ENCODE data around the gene INO80. TPM values are rescaled to one million over a fixed set of nuclear protein-coding genes. Genes with fewer than 3 reads are reported as not detected.

INO80 gene
- polyA plus RNA-seq, 1 donor from 2014 or later = 7.4 TPM

GRCh38 chr15:40952901-40953712 lies 163.0 kb downstream of the INO80 start, which contains the start of gene CHAC1:
CHAC1 (plus strand) TSS chr15:40953471; CDS start chr15:40953584, 113 bp downstream.
- peaks cover 0 to 2% (median 0%) of the 10 kb centered on the region in 3 donors for H3K9me3 Mint-ChIP-seq
- peak within 1 kb of the TSS; percentile 74 to 90 (median 84) for H3K27ac Mint-ChIP-seq
- H3K36me3 Mint-ChIP-seq = peaks cover 2% of the 10 kb centered on the region
- peaks cover 4 to 12% (median 6%) of the 10 kb centered on the region in 3 donors for H3K4me1 Mint-ChIP-seq
- H3K27me3 Mint-ChIP-seq = peaks cover 5% of the 10 kb centered on the region
- peak within 1 kb of the TSS; percentile 92 to 96 (median 94) for H3K4me3 Mint-ChIP-seq

- Mint-ChIP-seq H3K4me3 (peak overlapping the region; percentile 92 to 96 (median 94)), H3K4me1 (peaks cover 4 to 12% (median 6%) of the 10 kb centered on the region in 3 donors), H3K27me3 (peaks cover 6% of the 10 kb centered on the region), H3K27ac (peak overlapping the region in 1 of 3 donors; percentile 90), H3K36me3 (peaks cover 2% of the 10 kb centered on the region), H3K9me3 (peaks cover 0 to 2% (median 0%) of the 10 kb centered on the region in 3 donors)
These were observed 163.7 kb downstream of the INO80 start for GRCh38 chr15:40952301-40952900.

GRCh38 chr15:40951764-40952163 lies 164.3 kb downstream of the INO80 start:
- Mint-ChIP-seq H3K9me3 (peaks cover 0 to 2% (median 0%) of the 10 kb centered on the region in 3 donors), H3K27ac (no peak overlapping the region)

GRCh38 chr15:40949756-40950207 lies 166.3 kb downstream of the INO80 start:
- Mint-ChIP-seq H3K27me3 (peaks cover 10% of the 10 kb centered on the region), H3K9me3 (peaks cover 0 to 2% (median 0%) of the 10 kb centered on the region in 3 donors), H3K4me1 (peaks cover 4 to 17% (median 12%) of the 10 kb centered on the region in 3 donors), H3K36me3 (peaks cover 2% of the 10 kb centered on the region), H3K4me3 (peak overlapping the region in 1 of 4 donors; percentile 19), H3K27ac (no peak overlapping the region)

More at GRCh38 chr15:40951764-40952163, 164.3 kb downstream of the INO80 start:
- H3K4me1 Mint-ChIP-seq = peaks cover 4 to 12% (median 6%) of the 10 kb centered on the region in 3 donors
- H3K27me3 Mint-ChIP-seq = peaks cover 6% of the 10 kb centered on the region
- H3K4me3 Mint-ChIP-seq = peak overlapping the region; percentile 60 to 96 (median 80)
- H3K36me3 Mint-ChIP-seq = peaks cover 2% of the 10 kb centered on the region

- Mint-ChIP-seq H3K4me3 (peak overlapping the region in 1 of 4 donors; percentile 28), H3K9me3 (peaks cover 0 to 2% (median 0%) of the 10 kb centered on the region in 3 donors)
These were observed 167.2 kb downstream of the INO80 start for GRCh38 chr15:40948706-40949473.

GRCh38 chr15:40944510-40945296 lies 171.4 kb downstream of the INO80 start:
- H3K36me3 Mint-ChIP-seq = no peaks in the 10 kb centered on the region
- no peak overlapping the region for H3K27ac Mint-ChIP-seq
- H3K4me1 Mint-ChIP-seq = peaks cover 4 to 24% (median 5%) of the 10 kb centered on the region in 3 donors
- H3K27me3 Mint-ChIP-seq = peaks cover 13% of the 10 kb centered on the region
- H3K4me3 Mint-ChIP-seq = peak overlapping the region in 2 of 4 donors; percentile 21 to 35
- H3K9me3 Mint-ChIP-seq = no peaks in the 10 kb centered on the region

More at GRCh38 chr15:40948706-40949473, 167.2 kb downstream of the INO80 start:
- H3K4me1 Mint-ChIP-seq = peaks cover 4 to 14% (median 12%) of the 10 kb centered on the region in 3 donors
- peaks cover 2% of the 10 kb centered on the region for H3K36me3 Mint-ChIP-seq
- H3K27me3 Mint-ChIP-seq = peaks cover 10% of the 10 kb centered on the region
- H3K27ac Mint-ChIP-seq = no peak overlapping the region

- no peaks in the 10 kb centered on the region for H3K36me3 Mint-ChIP-seq
- H3K4me3 Mint-ChIP-seq = peak overlapping the region in 1 of 4 donors; percentile 75
- H3K27me3 Mint-ChIP-seq = peaks cover 8% of the 10 kb centered on the region
- H3K4me1 Mint-ChIP-seq = peaks cover 4 to 24% (median 5%) of the 10 kb centered on the region in 3 donors
- no peaks in the 10 kb centered on the region for H3K9me3 Mint-ChIP-seq
- no peak overlapping the region for H3K27ac Mint-ChIP-seq
These were observed 172.2 kb downstream of the INO80 start for GRCh38 chr15:40943764-40944365.

GRCh38 chr15:40942878-40943277 lies 173.2 kb downstream of the INO80 start:
- Mint-ChIP-seq H3K4me3 (peak overlapping the region; percentile 75 to 91 (median 82)), H3K27ac (no peak overlapping the region), H3K36me3 (no peaks in the 10 kb centered on the region)

GRCh38 chr15:40942337-40942854 lies 173.7 kb downstream of the INO80 start:
- Mint-ChIP-seq H3K4me3 (peak overlapping the region; percentile 75 to 91 (median 82)), H3K27ac (peak overlapping the region in 1 of 3 donors; percentile 87), H3K27me3 (peaks cover 6% of the 10 kb centered on the region), H3K4me1 (peaks cover 5 to 24% (median 7%) of the 10 kb centered on the region in 3 donors), H3K9me3 (no peaks in the 10 kb centered on the region), H3K36me3 (no peaks in the 10 kb centered on the region)

More at GRCh38 chr15:40942878-40943277, 173.2 kb downstream of the INO80 start:
- H3K9me3 Mint-ChIP-seq = no peaks in the 10 kb centered on the region
- H3K4me1 Mint-ChIP-seq = peaks cover 5 to 24% (median 7%) of the 10 kb centered on the region in 3 donors
- peaks cover 6% of the 10 kb centered on the region for H3K27me3 Mint-ChIP-seq

GRCh38 chr15:40941528-40942336 lies 174.3 kb downstream of the INO80 start:
- H3K36me3 Mint-ChIP-seq = no peaks in the 10 kb centered on the region
- peaks cover 6% of the 10 kb centered on the region for H3K27me3 Mint-ChIP-seq
- H3K4me3 Mint-ChIP-seq = peak overlapping the region; percentile 75 to 91 (median 82)
- H3K4me1 Mint-ChIP-seq = peaks cover 7 to 28% (median 10%) of the 10 kb centered on the region in 3 donors
- H3K9me3 Mint-ChIP-seq = no peaks in the 10 kb centered on the region
- H3K27ac Mint-ChIP-seq = peak overlapping the region in 1 of 3 donors; percentile 87

GRCh38 chr15:40941068-40941527 lies 175.0 kb downstream of the INO80 start:
- Mint-ChIP-seq H3K4me3 (peak overlapping the region; percentile 70 to 89 (median 74)), H3K27ac (peak overlapping the region in 2 of 3 donors; percentile 49 to 67), H3K27me3 (peaks cover 5% of the 10 kb centered on the region), H3K36me3 (no peaks in the 10 kb centered on the region), H3K4me1 (peaks cover 7 to 27% (median 8%) of the 10 kb centered on the region in 3 donors), H3K9me3 (no peaks in the 10 kb centered on the region)

- Mint-ChIP-seq H3K9me3 (no peaks in the 10 kb centered on the region), H3K4me3 (peak overlapping the region; percentile 44 to 74 (median 62)), H3K4me1 (peaks cover 4 to 24% (median 7%) of the 10 kb centered on the region in 3 donors), H3K27ac (peak overlapping the region; percentile 44 to 49 (median 46)), H3K36me3 (no peaks in the 10 kb centered on the region), H3K27me3 (peaks cover 3% of the 10 kb centered on the region)
These were observed 175.7 kb downstream of the INO80 start for GRCh38 chr15:40940296-40940801.
